Measurements from ENCODE around the gene CDC16. TPM values are rescaled to one million over a fixed set of nuclear protein-coding genes. Genes with fewer than 3 reads are reported as not detected.

Gene CDC16
- total RNA-seq, 1 donor from 2014 or later: 51.8 TPM

GRCh38 chr13:114303700-114304327 is 69.1 kb downstream of the CDC16 start:
- DNase-seq (ENCODE audit: low read depth): no peak
- no peak overlapping the region for H3K4me3 ChIP-seq (ENCODE audit: low read depth, low read length)
- H3K36me3 ChIP-seq (ENCODE audit: control insufficient read depth, insufficient read depth, low read length): peaks cover 1% of the 10 kb centered on the region
- no peaks in the 10 kb centered on the region for H3K27me3 ChIP-seq (ENCODE audit: control insufficient read depth, insufficient read depth, low read length)
- TF ChIP-seq CTCF (IDR thresholded peaks at IDR 0.05; ENCODE audit: insufficient read depth, low read length, poor library complexity, severe bottlenecking): no peak

- Histone ChIP-seq H3K27me3 (ENCODE audit: control insufficient read depth, insufficient read depth, low read length) (no peaks in the 10 kb centered on the region), H3K36me3 (ENCODE audit: control insufficient read depth, insufficient read depth, low read length) (peaks cover 1% of the 10 kb centered on the region), H3K4me3 (ENCODE audit: low read depth, low read length) (no peak overlapping the region)
- no peak for TF ChIP-seq CTCF (IDR thresholded peaks at IDR 0.05; ENCODE audit: insufficient read depth, low read length, poor library complexity, severe bottlenecking)
- no peak for DNase-seq (ENCODE audit: low read depth)
Measured at GRCh38 chr13:114304346-114305034, 69.8 kb downstream of the CDC16 start.

- H3K4me3 ChIP-seq (ENCODE audit: low read depth, low read length): no peak overlapping the region
- DNase-seq (ENCODE audit: low read depth): no peak
- H3K36me3 ChIP-seq (ENCODE audit: control insufficient read depth, insufficient read depth, low read length): no peaks in the 10 kb centered on the region
- no peak for TF ChIP-seq CTCF (IDR thresholded peaks at IDR 0.05; ENCODE audit: insufficient read depth, low read length, poor library complexity, severe bottlenecking)
- no peaks in the 10 kb centered on the region for H3K27me3 ChIP-seq (ENCODE audit: control insufficient read depth, insufficient read depth, low read length)
Measured at GRCh38 chr13:114309086-114309485, 74.4 kb downstream of the CDC16 start.

- no peaks in the 10 kb centered on the region for H3K36me3 ChIP-seq (ENCODE audit: control insufficient read depth, insufficient read depth, low read length)
Measured at GRCh38 chr13:114309806-114310410, 75.2 kb downstream of the CDC16 start.

GRCh38 chr13:114310956-114311355 is 76.3 kb downstream of the CDC16 start:
- no peaks in the 10 kb centered on the region for H3K36me3 ChIP-seq (ENCODE audit: control insufficient read depth, insufficient read depth, low read length)
- TF ChIP-seq CTCF (IDR thresholded peaks at IDR 0.05; ENCODE audit: insufficient read depth, low read length, poor library complexity, severe bottlenecking): no peak
- no peaks in the 10 kb centered on the region for H3K27me3 ChIP-seq (ENCODE audit: control insufficient read depth, insufficient read depth, low read length)
- H3K4me3 ChIP-seq (ENCODE audit: low read depth, low read length): no peak overlapping the region
- DNase-seq (ENCODE audit: low read depth): no peak

More at GRCh38 chr13:114309806-114310410, 75.2 kb downstream of the CDC16 start:
- no peaks in the 10 kb centered on the region for H3K27me3 ChIP-seq (ENCODE audit: control insufficient read depth, insufficient read depth, low read length)
- TF ChIP-seq CTCF (IDR thresholded peaks at IDR 0.05; ENCODE audit: insufficient read depth, low read length, poor library complexity, severe bottlenecking): no peak
- DNase-seq (ENCODE audit: low read depth): no peak
- no peak overlapping the region for H3K4me3 ChIP-seq (ENCODE audit: low read depth, low read length)

Measured in kidney epithelial cell (primary cell).